HEK293 (cell line): ENCODE measurements around the gene PTGER2.

Source experiments
- CTCF ChIP-seq: fragments of 450-650 bp; formaldehyde crosslinking; IDR thresholded peaks from 2 replicates; pipeline ENCODE4 v1.5.1; 2016; ENCODE audit warnings: missing biosample characterization, missing genetic modification characterization
- GLIS1 ChIP-seq: fragments of 450-650 bp; formaldehyde crosslinking; IDR thresholded peaks from 2 replicates; pipeline ENCODE4 v1.5.1; 2016; ENCODE audit warnings: missing biosample characterization, missing genetic modification characterization
- KLF8 ChIP-seq: fragments of 450-650 bp; formaldehyde crosslinking; IDR thresholded peaks from 2 replicates; pipeline ENCODE4 v1.5.1; 2016; ENCODE audit warnings: missing biosample characterization, missing genetic modification characterization
- MZF1 ChIP-seq: fragments of 450-650 bp; formaldehyde crosslinking; IDR thresholded peaks from 2 replicates; pipeline ENCODE4 v1.5.1; 2017; ENCODE audit warnings: missing biosample characterization, missing genetic modification characterization, borderline replicate concordance
- WT1 ChIP-seq: fragments of 450-650 bp; formaldehyde crosslinking; IDR thresholded peaks from 2 replicates; pipeline ENCODE4 v1.5.1; 2016; ENCODE audit warnings: missing biosample characterization, missing genetic modification characterization
- ZBTB26 ChIP-seq: fragments of 450-650 bp; formaldehyde crosslinking; optimal IDR thresholded peaks from 2 replicates; pipeline ENCODE3; 2016; ENCODE audit warnings: missing biosample characterization, mild to moderate bottlenecking, missing genetic modification characterization
- ZNF423 ChIP-seq: fragments of 450-650 bp; formaldehyde crosslinking; IDR thresholded peaks from 2 replicates; pipeline ENCODE4 v1.5.1; 2016; ENCODE audit warnings: missing biosample characterization, missing genetic modification characterization
- ZNF645 ChIP-seq: fragments of 450-650 bp; formaldehyde crosslinking; IDR thresholded peaks from 2 replicates; pipeline ENCODE4; 2016; ENCODE audit warnings: missing biosample characterization, missing genetic modification characterization

- no peak for TF ChIP-seq WT1 (tag by site-specific recombination)
- TF ChIP-seq ZNF423: no peak
- TF ChIP-seq MZF1 (tag by site-specific recombination): no peak
- no peak for TF ChIP-seq KLF8 (tag by site-specific recombination)
- TF ChIP-seq GLIS1: no peak
- TF ChIP-seq ZBTB26 (tag by site-specific recombination): no peak
- TF ChIP-seq ZNF645 (tag by site-specific recombination): no peak
- TF ChIP-seq CTCF (tag by site-specific recombination): no peak
Observed at GRCh38 chr14:52355526-52355925, 41.4 kb downstream of the PTGER2 start.
